Mucosa of descending colon (tissue), 3 donors: ENCODE data around the gene GPC6. TPM values are rescaled to one million over a fixed set of nuclear protein-coding genes. Genes with fewer than 3 reads are reported as not detected.
"Not testable (repeated sequence)": the region's sequence is repeated elsewhere in the genome, so short reads cannot be mapped to it uniquely, and the experiment has no call there.

Experiments used
- ATAC-seq: fragments of 200-7000 bp; cut with Tn5 transposase; one replicate; pipeline ENCODE4 v1.9.1; 2020; ENCODE audit warnings: mild to moderate bottlenecking, moderate library complexity
- DNase-seq, 3 donors: peaks; one replicate each; pipeline ENCODE4 v3.0.0-alpha.2; 2020
- H3K36me3 ChIP-seq: fragments of 200-600 bp; one replicate; pipeline ENCODE4 v1.8.0; 2021; ENCODE audit warnings: low read depth, mild to moderate bottlenecking
- H3K4me1 ChIP-seq: fragments of 200-600 bp; one replicate; pipeline ENCODE4 v1.8.0; 2021; ENCODE audit warnings: low read depth, mild to moderate bottlenecking
- H3K4me3 ChIP-seq: fragments of 200-600 bp; one replicate; pipeline ENCODE4 v1.8.0; 2021; ENCODE audit warnings: mild to moderate bottlenecking
- H3K9me3 ChIP-seq: fragments of 200-600 bp; one replicate; pipeline ENCODE4 v1.8.0; 2021; ENCODE audit warnings: mild to moderate bottlenecking
- intact Hi-C, 2 donors: fragments of 100-400 bp; cut with DNase I in 1 of 2; cut with micrococcal nuclease in 1 of 2; formaldehyde crosslinking; loops; one replicate each; pipeline versions ENCODE4 v1.11.0 to v1.11.1; 2022; cut with DNase I, micrococcal nuclease
- total RNA-seq, 3 donors: library from RNA; stranded (reverse); fragmentation: NEBNext Ultra II Directional in 2 of 3; extraction: Animal tissue kit (Norgen Biotek cat#: 25700) in 2 of 3; gene quantifications; one replicate each; pipeline versions ENCODE4 v1.2.1 to v1.2.4, GENCODE V29; 2021 to 2023
- TF ChIP-seq, protein P1 (sequence below): fragments of 200-600 bp; IDR thresholded peaks from one replicate; pipeline ENCODE4 v1.8.0; 2022; ENCODE audit warnings: antibody characterized with exemption, mild to moderate bottlenecking
- donor health status: DM: no; HTN: no; CAD: no; lungs with moderate emphysema.
- donor health status: DM: no; HTN: no; CAD: no.
- donor health status: DM: no; HTN: yes; CAD: no.

GPC6 gene
- total RNA-seq, 3 donors from 2014 or later: 2.7 to 11.3 (median 7.5) TPM

DNA sequence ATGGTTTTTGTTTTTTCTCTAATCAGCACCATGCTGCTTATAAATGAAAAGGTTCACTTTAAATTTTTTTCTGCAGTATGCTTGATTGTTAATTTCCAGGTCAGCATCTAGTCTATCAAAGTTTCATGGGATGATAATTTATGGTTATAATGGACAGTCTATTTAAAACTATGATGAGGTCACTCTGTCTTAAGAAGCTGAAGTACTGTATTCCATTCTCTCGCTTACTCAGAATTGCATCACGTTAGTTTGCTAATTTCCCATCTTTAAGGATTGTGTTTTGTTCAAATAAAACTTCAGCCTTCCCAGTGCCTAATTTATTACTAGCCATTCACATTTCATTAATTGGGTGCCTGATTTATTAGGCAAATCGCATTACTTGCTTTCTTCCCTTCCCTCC is 94.3 kb downstream of the GPC6 start:
- TF ChIP-seq, protein P1, sequence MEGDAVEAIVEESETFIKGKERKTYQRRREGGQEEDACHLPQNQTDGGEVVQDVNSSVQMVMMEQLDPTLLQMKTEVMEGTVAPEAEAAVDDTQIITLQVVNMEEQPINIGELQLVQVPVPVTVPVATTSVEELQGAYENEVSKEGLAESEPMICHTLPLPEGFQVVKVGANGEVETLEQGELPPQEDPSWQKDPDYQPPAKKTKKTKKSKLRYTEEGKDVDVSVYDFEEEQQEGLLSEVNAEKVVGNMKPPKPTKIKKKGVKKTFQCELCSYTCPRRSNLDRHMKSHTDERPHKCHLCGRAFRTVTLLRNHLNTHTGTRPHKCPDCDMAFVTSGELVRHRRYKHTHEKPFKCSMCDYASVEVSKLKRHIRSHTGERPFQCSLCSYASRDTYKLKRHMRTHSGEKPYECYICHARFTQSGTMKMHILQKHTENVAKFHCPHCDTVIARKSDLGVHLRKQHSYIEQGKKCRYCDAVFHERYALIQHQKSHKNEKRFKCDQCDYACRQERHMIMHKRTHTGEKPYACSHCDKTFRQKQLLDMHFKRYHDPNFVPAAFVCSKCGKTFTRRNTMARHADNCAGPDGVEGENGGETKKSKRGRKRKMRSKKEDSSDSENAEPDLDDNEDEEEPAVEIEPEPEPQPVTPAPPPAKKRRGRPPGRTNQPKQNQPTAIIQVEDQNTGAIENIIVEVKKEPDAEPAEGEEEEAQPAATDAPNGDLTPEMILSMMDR: no peak
- ATAC-seq (no peak), DNase-seq (no peak)
- no peaks in the 10 kb centered on the region for H3K36me3 ChIP-seq
- H3K4me3 ChIP-seq: no peak overlapping the region
- intact Hi-C loops: no loop called here
- H3K9me3 ChIP-seq: no peaks in the 10 kb centered on the region
- no peaks in the 10 kb centered on the region for H3K4me1 ChIP-seq

DNA sequence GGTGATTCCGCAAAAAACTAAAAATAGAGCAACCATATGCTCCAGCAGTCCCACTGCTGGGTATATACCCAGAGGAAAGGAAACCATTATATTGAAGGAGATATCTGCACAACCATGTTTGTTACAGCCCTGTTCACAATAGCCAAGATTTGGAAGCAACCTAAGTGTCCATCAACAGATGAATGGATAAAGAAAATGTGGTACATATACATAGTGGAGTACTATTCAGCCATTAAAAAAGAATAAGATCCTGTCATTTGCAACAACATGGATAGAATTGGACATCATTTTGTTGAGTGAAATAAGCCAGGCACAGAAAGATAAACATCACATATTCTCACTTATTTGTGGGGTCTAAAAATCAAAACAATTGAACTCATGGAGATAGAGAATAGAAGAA is 97.3 kb downstream of the GPC6 start:
- DNase-seq, H3K4me3 ChIP-seq, H3K4me1 ChIP-seq, intact Hi-C loops, H3K9me3 ChIP-seq, ATAC-seq, H3K36me3 ChIP-seq: not testable (repeated sequence)

DNA sequence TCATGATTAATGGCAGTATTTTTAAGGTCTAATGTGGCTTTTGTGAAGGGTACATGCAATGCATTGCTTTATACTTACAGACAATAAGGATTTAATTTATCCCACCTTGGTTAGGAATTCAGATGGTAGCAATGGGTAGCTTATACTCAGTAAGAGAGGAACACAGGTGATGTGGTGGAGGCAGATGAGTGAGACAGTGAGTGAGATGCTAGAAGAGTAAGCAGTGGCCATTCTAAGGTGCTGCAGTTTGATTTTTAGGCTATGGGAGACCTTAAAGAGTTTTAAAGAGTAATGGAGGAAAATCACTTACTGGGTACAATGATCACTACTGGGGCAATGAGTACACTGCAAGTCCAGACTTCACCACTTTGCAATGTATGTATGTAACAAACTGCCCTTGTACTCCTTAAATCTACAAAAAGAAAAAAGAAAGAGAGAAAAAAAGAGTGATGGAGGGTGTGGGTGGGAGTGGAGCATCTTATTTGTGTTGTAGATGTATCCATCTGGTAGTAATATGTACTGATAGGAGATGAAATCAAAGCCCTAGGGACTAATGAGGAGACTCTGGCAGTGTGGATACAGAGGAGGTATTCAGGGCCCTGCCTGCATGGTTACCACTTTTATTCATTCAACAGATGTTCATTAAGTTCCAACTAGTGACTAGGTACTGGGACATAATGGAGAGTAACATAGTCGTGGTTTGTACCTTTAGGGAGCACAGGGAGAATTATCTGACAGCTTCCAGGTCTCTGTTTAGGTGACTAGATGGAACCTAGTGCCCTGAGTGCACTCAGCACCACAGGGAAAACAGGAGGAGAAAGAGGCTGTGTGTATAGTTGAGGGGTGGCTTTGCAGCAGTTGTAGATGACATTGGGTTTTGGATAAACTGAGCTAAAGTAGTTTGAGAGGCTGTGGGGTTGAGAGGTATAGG is 99.0 kb downstream of the GPC6 start:
- no peaks in the 10 kb centered on the region for H3K36me3 ChIP-seq
- no peak overlapping the region for H3K4me3 ChIP-seq
- TF ChIP-seq, protein P1: no peak
- ATAC-seq (no peak), DNase-seq (no peak)
- intact Hi-C loops: no loop called here
- no peaks in the 10 kb centered on the region for H3K9me3 ChIP-seq
- no peaks in the 10 kb centered on the region for H3K4me1 ChIP-seq

DNA sequence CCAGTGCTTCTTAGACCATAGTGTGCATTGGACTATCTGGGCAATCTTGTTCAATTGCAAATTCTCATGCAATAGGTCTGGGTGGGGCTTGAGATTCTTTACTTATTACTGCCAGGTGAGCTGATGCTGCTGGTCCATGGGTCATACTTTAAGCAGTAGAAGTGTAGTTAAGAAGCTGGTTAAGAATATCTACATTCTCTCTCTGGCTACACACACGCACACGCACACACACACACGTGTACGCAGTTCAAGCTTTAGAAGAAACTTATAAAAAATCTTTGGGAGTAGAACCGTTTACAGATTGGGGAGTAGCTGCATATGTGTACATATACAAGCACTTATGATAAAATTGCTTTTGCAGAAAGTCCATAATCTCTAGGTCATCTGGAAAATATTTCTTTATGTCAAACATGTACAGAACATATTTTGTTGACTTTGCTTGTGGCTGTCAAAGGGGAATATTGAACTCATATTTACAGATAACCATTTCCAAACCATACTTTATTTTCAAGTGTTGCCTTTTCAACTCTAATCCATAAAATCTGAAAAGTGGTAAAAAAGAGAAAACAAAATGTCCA is 99.7 kb downstream of the GPC6 start:
- TF ChIP-seq, protein P1: no peak
- intact Hi-C loops: no loop called here
- DNase-seq (no peak), ATAC-seq (no peak)
- no peaks in the 10 kb centered on the region for H3K9me3 ChIP-seq
- H3K4me1 ChIP-seq: no peaks in the 10 kb centered on the region
- H3K36me3 ChIP-seq: no peaks in the 10 kb centered on the region
- H3K4me3 ChIP-seq: no peak overlapping the region

DNA sequence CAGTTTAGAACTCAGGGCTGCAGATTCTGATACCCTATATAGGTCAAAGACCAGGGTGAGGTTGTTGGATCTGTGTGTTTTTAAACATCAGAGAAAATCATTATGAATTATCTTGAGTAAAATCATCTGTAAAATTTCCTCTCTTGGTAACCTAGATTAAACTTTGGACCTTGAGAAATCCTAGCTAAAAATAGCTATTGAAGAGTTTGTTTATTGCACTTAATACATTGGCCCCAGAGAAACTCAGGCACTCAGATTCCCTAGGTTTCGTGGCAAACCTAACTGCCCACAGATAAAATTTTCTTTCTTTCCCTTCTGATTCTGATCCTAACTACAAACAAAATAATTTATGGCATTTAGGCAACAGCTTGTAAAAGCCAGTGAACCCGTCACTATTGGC is 102.3 kb downstream of the GPC6 start:
- no peaks in the 10 kb centered on the region for H3K4me1 ChIP-seq
- no peak for DNase-seq
- intact Hi-C loops: no loop called here
- no peaks in the 10 kb centered on the region for H3K9me3 ChIP-seq
- H3K36me3 ChIP-seq: no peaks in the 10 kb centered on the region
- no peak overlapping the region for H3K4me3 ChIP-seq
- TF ChIP-seq, protein P1: no peak
- no peak for ATAC-seq

DNA sequence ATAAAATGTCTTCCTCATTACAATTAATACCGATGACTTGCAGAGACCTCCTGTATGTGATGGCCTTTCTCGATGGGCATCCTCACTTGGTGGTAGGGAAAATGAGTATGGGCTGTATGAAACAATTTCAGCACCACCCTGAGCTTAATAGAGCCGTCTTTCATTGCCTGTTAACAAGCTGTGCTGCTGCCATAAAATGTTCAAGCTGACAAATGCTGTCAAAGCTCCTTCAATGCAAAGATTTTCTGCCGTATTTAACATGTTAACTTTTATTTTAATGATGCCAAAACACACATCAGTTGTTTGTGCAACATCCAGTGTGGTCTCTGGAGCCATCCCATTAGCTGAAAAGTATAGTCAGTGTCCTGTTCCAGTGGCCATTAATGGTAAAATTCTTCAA is 110.1 kb downstream of the GPC6 start:
- DNase-seq (no peak), ATAC-seq (no peak)
- Histone ChIP-seq H3K9me3 (no peaks in the 10 kb centered on the region), H3K4me3 (no peak overlapping the region), H3K4me1 (no peaks in the 10 kb centered on the region), H3K36me3 (no peaks in the 10 kb centered on the region)
- intact Hi-C loops: no loop called here
- TF ChIP-seq, protein P1: no peak
